ENCODE results near the gene HLA-DMB.
A peak's percentile ranks its signal among the peaks of the same experiment; 100 is the strongest.
"Not testable (repeated sequence)": the region's sequence is repeated elsewhere in the genome, so short reads cannot be mapped to it uniquely, and the experiment has no call there.

The HLA-DMB gene

DNA sequence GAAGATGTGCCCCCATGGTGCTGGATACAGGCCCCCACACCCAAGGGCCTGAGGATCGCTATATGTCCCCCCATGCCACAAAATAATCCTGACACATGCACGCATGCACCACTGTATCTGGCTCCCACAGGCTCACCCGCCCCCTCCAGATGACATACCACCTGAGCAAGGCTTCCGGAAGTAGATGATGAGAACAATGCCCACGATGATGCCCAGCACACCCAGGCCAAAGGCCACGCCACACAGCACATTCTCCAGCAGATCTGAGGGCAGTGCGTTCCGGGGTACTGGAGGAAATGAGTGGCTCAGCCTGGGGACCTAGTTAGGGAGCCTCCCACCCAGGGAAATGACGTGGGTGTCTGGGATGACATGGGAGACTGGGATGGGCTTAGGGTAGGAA lies 8.3 kb upstream of the HLA-DMB start:
- DNase-seq, result no peak

DNA sequence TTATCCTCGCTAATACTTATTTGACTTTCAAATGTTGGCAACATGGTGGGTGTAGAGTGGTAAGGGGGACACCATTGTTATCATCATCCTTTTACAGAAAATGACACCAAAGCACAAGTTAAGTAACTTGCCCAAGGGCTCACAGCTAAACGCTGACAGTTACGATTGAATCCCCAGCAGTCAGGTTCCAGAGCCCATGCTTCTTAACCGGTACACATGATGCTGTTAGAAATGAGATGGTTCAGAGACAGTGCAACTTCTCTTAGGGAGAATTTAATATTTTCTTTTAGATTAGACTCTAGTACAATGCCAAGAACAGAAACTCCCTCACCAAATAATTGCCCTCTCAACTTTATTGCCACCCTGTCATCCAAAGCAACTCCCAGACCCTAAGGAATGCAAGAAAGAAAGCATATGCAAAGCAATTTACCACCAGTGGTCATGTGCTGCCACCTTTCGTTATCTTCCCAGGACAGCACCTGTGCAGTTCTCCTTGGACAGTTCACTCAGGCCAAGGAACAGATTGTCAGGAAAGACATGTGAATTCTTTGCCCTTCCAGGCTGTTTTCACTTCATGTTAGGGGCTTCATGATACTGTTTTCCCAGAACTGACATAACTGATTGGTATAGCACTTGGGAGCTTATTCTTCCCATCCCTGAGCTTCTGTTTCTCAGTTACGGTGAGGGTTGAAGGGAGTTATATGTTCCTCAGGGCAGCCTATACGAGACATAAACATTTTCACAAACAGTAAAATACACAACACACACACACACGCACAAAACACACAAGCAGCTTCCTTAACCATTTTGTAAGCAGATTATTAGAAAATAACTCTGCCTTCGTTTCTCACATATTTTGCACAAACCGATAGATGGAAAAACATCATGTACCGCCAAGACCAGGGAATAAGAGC lies 7.0 kb upstream of the HLA-DMB start:
- DNase-seq, result no peak

DNA sequence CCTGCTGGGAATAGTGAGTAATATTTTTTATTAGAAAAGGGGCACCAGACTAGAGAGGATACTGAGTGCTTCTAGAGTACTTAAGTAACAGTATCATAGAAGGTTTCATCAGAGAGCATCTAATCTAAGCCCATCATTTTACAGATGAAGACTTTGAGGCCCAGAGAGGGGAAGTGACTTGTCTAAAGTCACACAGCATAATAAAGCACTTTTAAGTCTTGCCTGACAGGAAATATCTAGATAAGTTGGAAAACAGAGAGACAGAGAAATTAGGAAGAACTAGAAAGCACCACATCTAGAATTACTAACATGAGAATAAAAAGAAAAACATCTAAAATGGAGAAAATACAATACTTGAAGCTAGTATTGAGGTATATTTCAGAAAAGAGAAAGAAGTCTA lies 6.1 kb upstream of the HLA-DMB start:
- DNase-seq, result no peak

DNA sequence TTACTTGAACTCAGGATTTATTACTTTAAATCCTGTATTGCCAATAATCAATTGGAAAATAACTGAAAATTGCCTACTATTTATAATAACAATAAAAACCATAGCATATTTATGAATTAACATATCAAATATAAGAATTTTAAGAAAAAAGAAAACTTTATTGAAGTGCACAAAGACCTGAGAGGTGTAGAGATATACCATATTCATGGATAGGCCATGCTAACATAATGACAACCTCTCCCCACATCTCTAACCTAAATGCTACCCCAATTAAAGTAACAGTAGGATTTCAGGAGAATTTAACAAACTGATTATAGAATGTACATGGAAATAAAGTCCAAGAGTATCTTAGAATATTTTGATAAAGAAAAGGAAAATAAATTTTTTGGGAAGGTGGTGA lies 5.1 kb upstream of the HLA-DMB start:
- DNase-seq, result no peak

DNA sequence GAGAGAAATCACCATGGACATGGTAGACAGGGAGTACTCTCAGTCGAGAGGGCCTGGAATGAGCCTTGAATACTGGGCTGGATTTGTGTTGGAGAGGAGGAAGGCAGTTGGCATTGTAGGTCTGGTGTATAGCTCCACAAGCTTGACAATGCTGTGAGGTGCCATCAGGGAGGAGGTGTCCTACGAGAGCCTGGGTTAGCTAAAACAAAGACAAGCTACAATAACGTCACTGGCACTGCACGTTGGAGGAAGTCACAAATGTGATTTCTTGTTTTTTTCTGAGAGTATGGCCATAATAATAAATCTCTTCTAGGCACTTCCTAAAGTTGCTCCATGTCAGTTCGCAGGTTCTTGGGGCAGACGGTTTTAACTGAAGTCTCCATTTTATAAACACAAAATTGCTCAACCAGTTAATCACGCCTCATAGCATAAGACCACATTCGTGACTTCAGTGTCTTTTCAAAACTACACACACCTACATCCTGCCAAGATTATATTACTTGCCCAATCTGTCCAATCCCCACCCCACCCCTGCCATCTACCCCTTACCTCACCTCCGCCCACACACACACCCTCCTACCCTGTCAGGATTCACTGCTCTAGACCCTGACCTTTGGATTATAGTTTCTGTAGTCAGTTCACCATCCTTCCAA lies 4.4 kb upstream of the HLA-DMB start:
- no peak for DNase-seq

DNA sequence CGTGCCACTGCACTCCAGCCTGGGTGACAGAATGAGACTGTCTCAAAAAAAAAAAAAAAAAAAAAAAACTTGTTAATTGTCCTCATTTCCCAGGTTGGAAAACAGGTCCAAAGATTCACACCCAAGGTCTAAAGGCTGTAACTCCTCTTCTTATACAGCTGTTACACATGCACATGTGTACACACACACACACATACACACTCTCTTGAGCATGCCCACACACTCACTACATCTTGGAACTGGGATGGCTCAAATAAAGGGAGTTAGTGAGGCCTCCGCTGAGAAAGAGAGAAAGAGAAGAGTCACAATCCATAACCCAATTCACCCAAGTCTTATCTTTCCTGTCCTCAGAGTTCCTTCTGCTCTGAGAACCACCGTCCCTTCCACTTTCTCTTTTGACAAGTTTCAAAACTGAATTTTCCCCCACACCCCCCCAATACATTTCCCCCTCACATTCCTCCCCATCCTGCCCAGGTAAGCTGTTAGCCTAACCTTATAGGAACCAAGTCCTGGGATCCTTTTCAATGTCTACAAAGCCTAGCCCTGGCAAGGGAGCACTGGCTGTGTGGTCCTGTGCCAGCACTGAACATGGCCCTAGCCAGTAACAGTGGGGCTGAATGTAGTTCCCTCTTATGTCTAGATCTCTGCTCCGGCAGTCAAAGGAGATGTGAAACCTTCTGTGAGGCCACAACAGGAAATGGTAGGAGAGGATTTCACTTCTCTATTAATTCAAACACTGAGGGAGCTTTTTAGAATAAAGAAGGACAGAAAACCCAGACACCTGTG lies 3.2 kb upstream of the HLA-DMB start:
- DNase-seq, result no peak

DNA sequence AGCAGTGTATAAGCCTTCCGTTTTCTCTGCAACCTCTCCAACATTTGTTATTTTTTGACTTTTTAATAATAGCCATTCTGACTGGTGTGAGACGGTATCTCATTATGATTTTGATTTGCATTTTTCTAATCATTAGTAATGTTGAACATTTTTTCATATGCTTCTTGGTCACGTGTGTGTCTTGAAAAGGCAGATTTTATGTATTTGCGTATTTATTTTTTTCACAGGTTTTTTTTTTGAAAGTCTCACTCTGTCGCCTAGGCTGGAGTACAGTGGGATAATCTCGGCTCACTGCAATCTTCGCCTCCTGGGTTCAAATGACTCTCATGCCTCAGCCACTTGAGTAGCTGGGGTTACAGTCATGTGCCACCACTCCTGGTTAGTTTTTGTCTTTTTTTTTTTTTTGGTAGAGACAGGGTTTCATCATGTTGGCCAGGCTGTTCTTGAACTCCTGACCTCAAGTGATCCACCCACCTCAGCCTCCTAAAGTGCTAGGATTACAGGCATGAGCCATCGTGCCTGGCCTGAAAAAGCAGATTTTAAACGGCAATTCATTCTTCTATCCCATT lies 1.8 kb upstream of the HLA-DMB start:
- DNase-seq, result not testable (repeated sequence)

DNA sequence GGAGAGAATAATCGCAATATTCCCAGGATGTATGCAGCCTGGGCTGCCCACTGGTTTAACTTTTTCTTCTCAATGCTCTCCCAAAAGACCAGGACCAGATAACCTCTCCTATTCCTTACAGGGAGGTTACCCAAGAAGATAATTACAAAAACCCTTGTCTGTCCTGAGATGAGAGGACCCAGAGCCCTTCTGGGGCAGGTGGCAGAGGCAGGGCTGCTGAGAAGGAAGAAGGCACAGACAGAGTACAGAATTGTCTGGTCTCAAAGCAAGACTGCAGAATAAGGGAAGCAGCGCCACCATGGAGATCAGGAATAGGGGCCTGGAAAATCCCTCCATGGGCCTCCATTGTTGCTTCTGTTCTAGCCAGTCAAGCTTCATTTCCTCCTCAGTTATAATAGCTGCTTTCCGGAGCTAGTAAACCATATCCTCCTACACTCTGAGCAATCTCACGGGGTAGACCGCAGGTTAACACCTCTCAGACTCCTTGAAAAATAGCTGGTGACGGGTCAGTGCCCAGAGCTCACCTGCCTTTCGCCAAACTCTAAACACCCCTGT lies 463 bp upstream of the HLA-DMB start:
- peak; percentile 30 for DNase-seq

DNA sequence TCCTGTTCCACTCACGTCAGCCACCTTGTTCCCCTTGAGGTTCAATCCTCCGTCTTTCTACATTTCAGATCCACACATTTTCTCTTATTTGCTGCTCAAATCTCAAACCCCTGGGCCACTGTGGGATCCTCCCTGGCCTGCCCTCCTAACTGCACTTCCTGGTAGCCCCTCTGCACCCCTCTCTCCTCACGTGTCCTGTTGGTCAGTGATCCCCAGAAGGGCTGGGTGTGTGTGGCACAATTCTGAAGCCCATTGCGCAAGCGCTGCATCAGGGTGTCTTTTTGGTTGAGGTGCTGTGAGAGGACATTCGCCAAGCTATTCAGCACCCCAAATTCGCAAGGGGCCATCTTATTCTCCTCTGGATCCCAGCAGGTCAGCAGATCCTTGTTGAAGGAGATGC lies 2.3 kb downstream of the HLA-DMB start:
- DNase-seq, result no peak

DNA sequence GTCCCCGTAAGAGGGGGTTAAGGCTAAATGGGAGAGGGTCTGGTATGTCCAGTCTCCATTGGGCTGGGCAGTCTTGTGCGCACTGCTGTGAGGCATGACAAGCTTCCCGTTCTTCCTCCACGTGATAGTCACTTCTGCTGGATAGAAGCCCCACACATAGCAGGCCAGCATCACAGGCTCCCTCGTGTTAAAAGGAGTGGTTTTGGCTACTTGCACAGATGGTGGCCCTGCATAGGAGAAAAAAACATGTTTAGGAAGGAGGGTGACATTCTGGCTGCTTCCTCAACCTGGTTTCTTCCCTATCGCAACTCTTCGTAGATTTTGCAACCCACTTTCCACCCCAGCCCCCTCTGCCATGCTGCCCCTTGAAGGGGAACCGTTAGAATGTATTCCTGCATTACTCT lies 3.6 kb downstream of the HLA-DMB start:
- DNase-seq, result no peak

DNA sequence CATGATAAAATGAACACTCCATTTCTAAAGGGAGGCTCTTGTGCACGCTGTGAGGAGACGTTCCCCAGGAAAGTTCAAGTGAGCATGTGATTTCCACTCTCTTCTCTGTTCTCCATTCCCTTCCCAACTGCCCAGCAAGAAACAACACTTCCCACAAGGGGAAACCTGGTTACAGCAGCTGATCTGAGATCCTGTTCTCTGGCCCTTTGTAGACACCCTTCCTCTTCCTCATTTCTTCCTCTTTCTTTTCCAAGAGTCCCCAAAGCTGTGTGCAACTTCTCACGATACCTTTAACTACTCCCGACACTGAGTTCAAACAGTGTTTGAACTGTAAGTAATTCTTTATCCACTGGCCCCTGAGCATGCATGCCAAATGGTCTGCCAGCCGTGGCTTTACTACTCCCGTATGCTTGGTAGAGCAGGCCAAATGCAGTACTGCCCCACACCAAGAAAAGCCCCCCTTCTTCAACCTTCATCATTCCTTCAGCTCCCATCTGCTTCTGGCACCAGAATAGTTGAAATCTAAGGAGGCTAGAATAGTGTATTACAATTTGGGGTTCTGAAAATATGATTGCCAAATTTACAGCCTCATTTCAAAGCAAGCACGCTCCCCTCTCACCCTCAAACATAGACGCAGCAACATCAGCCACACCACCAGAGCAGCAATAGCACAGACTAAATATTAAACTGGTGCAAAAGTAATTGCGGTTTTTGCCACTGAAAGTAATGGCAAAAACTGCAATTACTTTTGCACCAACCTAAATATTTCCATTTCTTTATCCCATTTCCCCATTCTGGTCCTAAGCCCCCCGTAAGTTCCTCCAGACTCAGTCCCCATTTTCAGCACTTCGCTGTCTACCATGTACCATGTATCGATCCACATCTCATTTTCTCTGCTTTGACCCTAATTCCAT lies 4.3 kb downstream of the HLA-DMB start:
- no peak for DNase-seq

DNA sequence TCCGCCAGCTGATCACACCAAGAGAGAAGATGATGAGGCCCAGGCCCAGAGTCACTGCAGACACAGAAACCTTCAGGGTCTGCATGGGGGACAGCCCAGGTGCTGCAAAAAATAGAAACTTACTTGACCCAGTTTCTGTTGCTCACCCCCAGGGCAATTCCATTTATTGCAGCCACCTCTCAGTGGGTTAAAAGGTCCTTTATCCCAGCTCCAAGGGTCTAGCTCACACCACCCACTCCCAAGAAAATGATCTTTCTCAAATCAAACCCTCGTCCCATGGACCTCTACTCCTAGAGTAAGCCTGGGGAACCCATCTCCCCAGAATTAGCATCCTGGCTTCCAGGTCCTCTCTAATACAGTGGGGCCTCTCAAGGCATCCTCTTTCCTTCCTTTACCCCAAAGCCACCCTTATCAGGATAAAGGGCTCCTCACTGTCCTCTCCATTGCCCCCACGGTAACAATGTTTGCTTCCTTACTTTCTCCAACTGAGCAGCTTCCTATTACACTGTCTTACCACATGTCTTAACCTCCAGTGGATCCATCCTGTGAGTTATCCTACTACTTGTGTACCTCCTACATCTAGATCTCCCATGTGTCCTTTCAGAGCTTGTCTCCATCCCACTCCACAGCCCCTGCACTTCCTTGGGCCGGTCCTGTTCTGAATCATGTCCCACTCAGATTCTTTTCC lies 5.1 kb downstream of the HLA-DMB start:
- no peak for DNase-seq

DNA sequence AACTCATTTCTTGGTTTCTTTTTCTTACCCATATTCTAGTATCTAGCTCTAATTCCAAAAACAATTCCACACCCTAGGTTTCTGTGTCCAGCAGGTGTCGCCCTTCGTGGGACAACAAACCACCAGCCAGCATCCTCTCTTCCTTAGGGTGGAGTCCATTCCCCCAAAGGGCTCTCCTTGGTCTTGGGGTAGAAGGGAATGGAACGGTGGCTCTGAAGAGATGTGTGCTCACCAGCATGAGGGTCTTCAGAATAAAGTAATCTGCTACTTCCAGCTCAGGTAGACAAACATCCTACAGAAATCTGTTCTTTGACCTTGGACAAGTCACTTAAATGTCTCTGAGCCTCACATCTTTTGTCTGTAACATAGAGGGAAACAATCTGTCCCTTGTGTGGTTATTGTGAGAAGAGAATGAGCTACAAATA lies 7.2 kb downstream of the HLA-DMB start:
- peak; percentile 74 for DNase-seq

DNA sequence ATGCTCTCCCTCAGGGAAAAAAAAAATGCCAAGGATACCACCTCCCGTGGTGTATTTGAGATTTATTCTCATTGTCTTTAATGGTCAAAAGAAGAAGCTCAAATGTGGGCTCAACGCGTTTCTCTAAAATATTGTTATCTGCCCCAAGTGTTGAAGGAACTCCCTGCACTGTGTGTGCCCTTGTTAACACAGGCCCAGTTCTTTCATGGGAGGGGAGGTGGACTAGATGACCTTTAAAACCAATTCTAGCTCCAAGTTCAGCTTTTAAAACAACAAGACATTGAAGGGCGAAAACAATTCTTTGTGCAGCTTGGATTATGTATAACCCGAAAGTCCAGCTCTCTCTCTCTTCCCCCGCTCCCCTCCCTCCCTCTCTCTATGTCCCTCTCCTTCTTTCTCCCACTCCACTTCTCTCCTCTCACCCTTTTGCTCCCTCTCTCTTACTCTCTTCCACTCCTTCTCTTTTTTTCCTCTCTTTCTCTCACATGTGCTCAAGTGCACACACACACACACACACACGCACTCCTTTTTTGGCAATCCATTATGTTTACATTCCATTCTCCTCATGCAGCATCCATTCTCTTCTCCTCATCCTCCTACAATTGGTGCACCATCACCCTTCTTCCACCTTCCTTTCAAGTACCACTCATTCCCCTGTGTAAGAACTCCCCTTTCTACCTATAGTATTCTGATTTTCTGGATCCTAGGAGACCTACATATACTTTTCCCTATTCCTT lies 8.5 kb downstream of the HLA-DMB start:
- DNase-seq, result no peak

DNA sequence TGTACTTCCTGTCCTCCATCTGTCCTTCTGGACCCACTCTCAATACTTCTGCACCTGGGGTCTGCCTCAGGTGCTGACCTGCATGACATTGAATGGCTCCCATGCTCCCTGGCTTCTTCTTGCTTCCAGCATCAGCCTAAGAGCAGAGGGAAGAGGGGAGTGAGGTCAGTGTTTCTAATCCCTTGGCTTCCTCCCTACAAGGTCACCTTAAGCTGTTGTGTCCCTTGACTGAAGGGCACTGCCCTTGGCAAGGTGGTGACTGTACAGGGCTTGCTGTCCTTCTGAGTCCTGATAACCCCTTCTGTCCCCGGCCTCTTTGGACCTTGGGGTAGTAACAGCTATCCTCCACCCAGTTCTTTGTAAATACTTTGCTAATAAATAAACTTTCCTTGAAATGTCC lies 9.6 kb downstream of the HLA-DMB start:
- no peak for DNase-seq

DNA sequence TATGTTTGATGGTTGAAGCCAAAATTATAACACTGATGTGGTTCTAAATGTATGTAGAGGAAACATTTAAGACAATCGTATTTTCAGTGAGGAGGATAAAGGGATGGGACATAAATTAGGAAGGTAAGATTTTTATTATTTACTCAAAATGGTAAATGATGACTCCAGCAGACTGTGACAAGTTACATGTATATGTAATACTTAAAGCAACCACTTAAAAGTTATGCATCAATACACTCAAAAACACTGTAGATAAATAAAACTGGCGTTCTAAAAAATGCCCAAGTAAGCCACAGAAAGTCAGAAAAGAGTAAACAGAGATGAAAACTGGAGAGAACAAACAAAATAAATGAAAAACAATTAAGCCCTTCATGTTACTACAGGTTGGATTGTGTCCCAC lies 18.7 kb downstream of the HLA-DMB start:
- DNase-seq, result no peak

DNA sequence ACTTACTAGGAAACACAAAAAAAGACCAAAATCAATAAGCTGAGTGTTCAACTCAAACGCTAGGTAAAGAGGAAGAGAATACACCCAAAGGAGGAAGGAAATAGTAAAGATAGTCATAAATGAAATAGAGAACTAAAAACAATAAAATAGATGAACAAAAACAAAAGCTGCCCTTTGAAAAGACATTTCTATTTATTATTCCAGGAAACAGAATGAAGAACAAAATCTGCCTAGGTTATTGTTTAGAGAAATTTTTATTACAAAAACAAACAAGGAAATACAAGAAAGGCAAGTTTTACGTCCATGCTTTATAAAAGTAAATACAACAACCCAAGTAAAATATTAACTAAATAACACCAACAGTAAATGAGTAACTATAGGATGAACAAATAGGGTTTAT lies 20.1 kb downstream of the HLA-DMB start:
- no peak for DNase-seq

DNA sequence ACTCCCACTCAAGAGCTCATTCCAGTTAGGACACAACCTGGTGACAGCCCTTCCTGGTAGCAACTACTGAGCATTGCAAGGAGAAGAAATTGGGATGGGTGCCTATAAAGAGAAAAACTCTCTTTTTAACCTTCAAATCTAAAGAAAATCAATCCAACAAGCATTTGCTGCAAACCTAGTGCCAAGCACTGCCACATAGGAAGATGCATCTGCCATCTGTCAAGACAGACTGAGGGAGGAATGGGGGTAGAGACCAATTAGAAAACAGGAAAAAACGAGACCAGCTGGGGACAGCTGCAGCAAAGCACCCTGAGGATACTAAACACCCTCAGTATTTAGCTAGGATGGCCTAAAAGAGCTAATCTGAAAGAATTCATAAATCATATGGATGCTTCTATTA lies 27.9 kb downstream of the HLA-DMB start:
- DNase-seq, result no peak

DNA sequence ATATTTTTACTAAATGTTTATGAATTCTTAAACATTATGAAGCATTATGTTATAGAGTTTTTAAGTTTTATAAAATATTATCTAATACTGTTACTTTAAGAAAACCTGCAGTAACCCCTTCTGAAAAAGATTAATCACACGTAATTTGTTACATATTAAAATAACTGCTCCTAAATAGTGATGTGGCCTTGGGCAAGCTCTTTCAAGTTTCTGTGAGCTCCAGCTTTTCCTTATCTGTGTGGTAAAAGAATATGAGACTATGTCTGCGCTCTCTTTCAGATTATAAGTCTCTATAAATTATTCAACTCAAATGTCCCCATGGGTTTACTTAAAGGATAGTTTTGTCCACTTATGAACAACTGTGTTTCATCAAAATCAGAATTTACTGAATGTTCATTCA lies 31.9 kb downstream of the HLA-DMB start:
- DNase-seq, result no peak

DNA sequence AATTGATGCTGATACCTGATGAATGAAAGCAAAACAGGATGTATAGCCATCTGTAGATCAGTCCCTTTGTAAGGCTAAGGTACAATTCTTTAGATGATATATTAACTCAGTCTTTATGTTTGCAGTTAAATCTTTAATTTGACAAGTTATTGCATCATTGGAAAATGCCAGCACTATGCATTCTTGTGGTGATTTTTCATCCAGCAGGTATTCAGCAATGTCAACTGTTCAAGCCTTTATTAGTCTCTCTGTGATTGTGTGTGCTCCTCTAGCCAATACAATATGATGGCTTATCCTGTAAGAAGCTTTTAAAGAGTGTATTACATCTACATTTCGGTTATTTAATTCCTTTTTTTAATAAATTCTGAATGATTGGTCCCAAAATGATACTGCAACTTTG lies 34.3 kb downstream of the HLA-DMB start:
- no peak for DNase-seq

DNA sequence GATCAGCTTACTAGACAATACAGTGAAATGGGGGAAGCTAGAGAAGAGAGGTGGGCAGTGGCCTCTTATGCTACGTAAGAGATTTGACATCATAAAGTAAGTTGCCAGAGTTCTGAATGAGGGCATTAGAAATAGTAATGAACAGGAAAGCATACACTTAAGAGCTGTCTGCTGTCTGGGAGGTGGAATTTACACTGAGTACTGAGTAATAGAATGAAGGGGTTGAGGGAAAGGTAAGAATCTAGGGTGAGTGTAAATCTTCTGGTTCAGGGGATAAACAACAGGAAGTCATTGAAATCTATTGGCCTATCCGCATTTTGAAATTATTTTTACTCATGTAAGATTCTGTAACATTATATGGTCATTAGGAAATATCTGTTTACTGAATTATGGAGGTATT lies 35.8 kb downstream of the HLA-DMB start:
- DNase-seq, result no peak
